Measurements from ENCODE around the gene EFCAB5. TPM values are rescaled to one million over a fixed set of nuclear protein-coding genes. Genes with fewer than 3 reads are reported as not detected.

The EFCAB5 gene
- total and polyA plus RNA-seq, 4 donors: under 0.01 to 0.05 TPM; not detected in 2

- no peak overlapping the region for H3K9ac ChIP-seq (ENCODE audit: low read depth in 1 of 2, low read length in 2 of 2)
- H3K27me3 ChIP-seq (ENCODE audit: control insufficient read depth in 4 of 4, insufficient read depth in 4 of 4, low read length in 3 of 4): no peaks in the 10 kb centered on the region
- no peak for DNase-seq (ENCODE audit: low spot score)
- H3K27ac ChIP-seq (ENCODE audit: low read depth in 1 of 2, low read length in 2 of 2): no peak overlapping the region
- no peaks in the 10 kb centered on the region for H3K9me3 ChIP-seq (ENCODE audit: control insufficient read depth in 4 of 4, low read length in 3 of 4)
- 97% methylated on average over 3 of the region's 3 CpGs for WGBS
- peaks cover 0 to 4% (median 0%) of the 10 kb centered on the region in 4 donors for H3K4me1 ChIP-seq (ENCODE audit: control insufficient read depth in 4 of 4, insufficient read depth in 4 of 4, low read length in 3 of 4)
- TF ChIP-seq EGR1 (IDR thresholded peaks at IDR 0.05; ENCODE audit: low read depth in 2 of 2) (no peak), JUND (IDR thresholded peaks at IDR 0.05) (no peak), GABPA (IDR thresholded peaks at IDR 0.05 in 1 of 2, conservative IDR thresholded peaks at IDR 0.05 in 1 of 2) (no peak)
- H3K4me3 ChIP-seq (ENCODE audit: low read depth in 1 of 3, low read length in 3 of 3): no peak overlapping the region
- peaks cover 0 to 12% (median 5%) of the 10 kb centered on the region in 4 donors for H3K36me3 ChIP-seq (ENCODE audit: control insufficient read depth in 4 of 4, insufficient read depth in 3 of 4, low read depth in 1 of 4, low read length in 3 of 4)
Observed at GRCh38 chr17:30132615-30133014, 191.2 kb downstream of the EFCAB5 start.

DNA sequence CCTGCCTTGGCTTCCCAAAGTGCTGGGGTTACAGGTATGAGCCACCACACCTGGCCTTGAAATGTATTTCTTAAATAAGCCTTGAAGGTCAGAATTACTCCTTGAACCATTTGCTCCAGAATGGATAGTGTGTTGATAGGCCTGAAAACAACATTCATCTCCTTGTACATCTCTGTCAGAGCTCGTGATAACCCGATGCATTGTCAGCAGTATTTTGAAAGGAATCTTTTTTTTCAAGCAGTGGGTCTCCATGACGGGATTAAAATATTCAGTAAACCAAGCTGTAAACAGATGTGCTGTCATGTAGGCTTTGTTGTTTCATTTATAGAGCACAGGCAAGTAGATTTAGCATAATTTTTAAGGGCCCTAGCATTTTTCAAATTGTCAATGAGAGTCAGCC lies 191.8 kb downstream of the EFCAB5 start:
- H3K4me3 ChIP-seq (ENCODE audit: low read depth in 1 of 3, low read length in 3 of 3): no peak overlapping the region
- no peaks in the 10 kb centered on the region for H3K27me3 ChIP-seq (ENCODE audit: control insufficient read depth in 4 of 4, insufficient read depth in 4 of 4, low read length in 3 of 4)
- H3K36me3 ChIP-seq (ENCODE audit: control insufficient read depth in 4 of 4, insufficient read depth in 3 of 4, low read depth in 1 of 4, low read length in 3 of 4): peaks cover 0 to 8% (median 4%) of the 10 kb centered on the region in 4 donors
- H3K27ac ChIP-seq (ENCODE audit: low read depth in 1 of 2, low read length in 2 of 2): no peak overlapping the region
- TF ChIP-seq HNF4A (conservative IDR thresholded peaks at IDR 0.05) (no peak), FOXA1 (IDR thresholded peaks at IDR 0.05) (no peak), SP1 (IDR thresholded peaks at IDR 0.05) (no peak), JUND (IDR thresholded peaks at IDR 0.05) (no peak)
- TF ChIP-seq, protein P1, sequence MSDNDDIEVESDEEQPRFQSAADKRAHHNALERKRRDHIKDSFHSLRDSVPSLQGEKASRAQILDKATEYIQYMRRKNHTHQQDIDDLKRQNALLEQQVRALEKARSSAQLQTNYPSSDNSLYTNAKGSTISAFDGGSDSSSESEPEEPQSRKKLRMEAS (IDR thresholded peaks at IDR 0.05): no peak
- no peaks in the 10 kb centered on the region for H3K9me3 ChIP-seq (ENCODE audit: control insufficient read depth in 4 of 4, low read length in 3 of 4)
- 97% methylated on average over 3 of the region's 3 CpGs for WGBS
- DNase-seq (ENCODE audit: low spot score): no peak
- no peak overlapping the region for H3K9ac ChIP-seq (ENCODE audit: low read depth in 1 of 2, low read length in 2 of 2)
- H3K4me1 ChIP-seq (ENCODE audit: control insufficient read depth in 4 of 4, insufficient read depth in 4 of 4, low read length in 3 of 4): peaks cover 0 to 4% (median 0%) of the 10 kb centered on the region in 4 donors

GRCh38 chr17:30134551-30134950 lies 193.1 kb downstream of the EFCAB5 start:
- no peak for TF ChIP-seq RXRA (IDR thresholded peaks at IDR 0.05)
- TF ChIP-seq YY1 (IDR thresholded peaks at IDR 0.05): no peak
- TF ChIP-seq CTCF (IDR thresholded peaks at IDR 0.05; ENCODE audit: low read depth, low read length, missing input control): no peak
- no peak for TF ChIP-seq ZBTB33 (IDR thresholded peaks at IDR 0.05)
- no peak for TF ChIP-seq GABPA (IDR thresholded peaks at IDR 0.05 in 1 of 2, conservative IDR thresholded peaks at IDR 0.05 in 1 of 2)
- no peak for TF ChIP-seq HNF4G (IDR thresholded peaks at IDR 0.05)
- TF ChIP-seq, protein P1 (IDR thresholded peaks at IDR 0.05): no peak
- TF ChIP-seq SP1 (IDR thresholded peaks at IDR 0.05): no peak
- TF ChIP-seq RAD21 (IDR thresholded peaks at IDR 0.05): no peak
- TF ChIP-seq, protein P2, sequence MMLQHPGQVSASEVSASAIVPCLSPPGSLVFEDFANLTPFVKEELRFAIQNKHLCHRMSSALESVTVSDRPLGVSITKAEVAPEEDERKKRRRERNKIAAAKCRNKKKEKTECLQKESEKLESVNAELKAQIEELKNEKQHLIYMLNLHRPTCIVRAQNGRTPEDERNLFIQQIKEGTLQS (IDR thresholded peaks at IDR 0.05): no peak
- Histone ChIP-seq H3K9me3 (ENCODE audit: control insufficient read depth in 4 of 4, low read length in 3 of 4) (no peaks in the 10 kb centered on the region), H3K36me3 (ENCODE audit: control insufficient read depth in 4 of 4, insufficient read depth in 3 of 4, low read depth in 1 of 4, low read length in 3 of 4) (peaks cover 0 to 5% (median 3%) of the 10 kb centered on the region in 4 donors)

More at GRCh38 chr17:30134551-30134950, 193.1 kb downstream of the EFCAB5 start:
- no peak for DNase-seq (ENCODE audit: low spot score)
- Histone ChIP-seq H3K4me1 (ENCODE audit: control insufficient read depth in 4 of 4, insufficient read depth in 4 of 4, low read length in 3 of 4) (peaks cover 0 to 4% (median 0%) of the 10 kb centered on the region in 4 donors), H3K27ac (ENCODE audit: low read depth in 1 of 2, low read length in 2 of 2) (no peak overlapping the region), H3K4me3 (ENCODE audit: low read depth in 1 of 3, low read length in 3 of 3) (no peak overlapping the region), H3K27me3 (ENCODE audit: control insufficient read depth in 4 of 4, insufficient read depth in 4 of 4, low read length in 3 of 4) (no peaks in the 10 kb centered on the region), H3K9ac (ENCODE audit: low read depth in 1 of 2, low read length in 2 of 2) (no peak overlapping the region)
